ENCODE data around the gene NOP16. TPM values are rescaled to one million over a fixed set of nuclear protein-coding genes. Genes with fewer than 3 reads are reported as not detected.

The NOP16 gene
- total and polyA plus RNA-seq, 2 donors from 2014 or later: 18.1 to 32.1 TPM

DNA sequence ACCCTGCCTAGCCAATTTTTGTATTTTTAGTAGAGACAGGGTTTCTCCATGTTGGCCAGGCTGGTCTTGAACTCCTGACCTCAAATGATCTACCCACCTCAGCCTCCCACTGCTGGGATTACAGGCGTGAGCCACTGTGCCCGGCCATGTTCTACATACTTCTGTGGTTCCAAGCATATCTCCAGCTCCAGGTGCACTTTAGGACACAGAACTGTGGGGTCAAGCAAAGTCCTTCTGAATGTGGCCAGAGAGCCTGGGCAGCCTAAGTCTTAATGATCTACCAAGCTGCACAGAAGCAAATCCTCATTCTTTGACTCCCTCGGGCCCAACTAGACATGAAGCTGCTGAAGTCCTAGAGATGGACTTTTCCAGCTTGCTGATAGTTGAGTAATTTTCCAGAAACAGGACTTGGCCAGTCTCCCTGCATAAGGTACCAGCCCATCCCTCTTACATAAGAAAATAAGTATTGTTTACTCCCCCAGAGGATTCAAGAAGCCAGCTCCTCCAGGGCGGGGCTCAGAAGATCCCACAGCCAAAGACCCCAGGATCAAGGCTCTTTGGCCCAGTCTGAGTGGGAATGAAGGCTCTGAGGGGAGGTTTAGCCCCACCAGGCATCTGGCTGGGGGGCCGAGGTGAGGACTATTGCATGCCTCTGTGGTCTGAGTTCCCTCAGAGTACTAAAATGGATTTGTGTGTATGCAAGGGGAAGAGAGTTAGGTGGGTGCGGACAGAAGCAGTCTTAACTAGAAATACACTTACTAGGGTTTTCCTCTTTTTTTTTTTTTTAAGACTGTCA, 19.3 kb upstream of the NOP16 start:
- no peaks in the 10 kb centered on the region for H3K4me1 ChIP-seq (ENCODE audit: control insufficient read depth in 2 of 3, insufficient read depth in 2 of 3, low read depth in 1 of 3, low read length in 3 of 3)
- FAIRE-seq (no peak), DNase-seq (no peak)
- intact Hi-C loops (cut with DNase I): no loop called here
- TF ChIP-seq CTCF (IDR thresholded peaks at IDR 0.05; ENCODE audit: borderline replicate concordance, extremely low read depth, insufficient read depth): no peak
- no peaks in the 10 kb centered on the region for H3K9me3 ChIP-seq (ENCODE audit: control insufficient read depth in 2 of 3, insufficient read depth in 1 of 3, low read length in 3 of 3)
- peak overlapping the region in 1 of 2 donors; percentile 7 for H3K27ac ChIP-seq (ENCODE audit: low read depth in 2 of 2, low read length in 2 of 2)
- peaks cover 0 to 8% (median 0%) of the 10 kb centered on the region in 3 donors for H3K36me3 ChIP-seq (ENCODE audit: control insufficient read depth in 2 of 3, insufficient read depth in 3 of 3, low read length in 3 of 3)
- no peak overlapping the region for H3K9ac ChIP-seq (ENCODE audit: low read length in 3 of 3)
- no peaks in the 10 kb centered on the region for H3K27me3 ChIP-seq (ENCODE audit: control insufficient read depth, insufficient read depth, low read length)
- H3K4me3 ChIP-seq (ENCODE audit: low read length in 3 of 3): no peak overlapping the region

- H3K36me3 ChIP-seq (ENCODE audit: control insufficient read depth in 2 of 3, insufficient read depth in 3 of 3, low read length in 3 of 3): peaks cover 0 to 8% (median 0%) of the 10 kb centered on the region in 3 donors
Measured at GRCh38 chr5:176406436-176407052, 18.1 kb upstream of the NOP16 start.

DNA sequence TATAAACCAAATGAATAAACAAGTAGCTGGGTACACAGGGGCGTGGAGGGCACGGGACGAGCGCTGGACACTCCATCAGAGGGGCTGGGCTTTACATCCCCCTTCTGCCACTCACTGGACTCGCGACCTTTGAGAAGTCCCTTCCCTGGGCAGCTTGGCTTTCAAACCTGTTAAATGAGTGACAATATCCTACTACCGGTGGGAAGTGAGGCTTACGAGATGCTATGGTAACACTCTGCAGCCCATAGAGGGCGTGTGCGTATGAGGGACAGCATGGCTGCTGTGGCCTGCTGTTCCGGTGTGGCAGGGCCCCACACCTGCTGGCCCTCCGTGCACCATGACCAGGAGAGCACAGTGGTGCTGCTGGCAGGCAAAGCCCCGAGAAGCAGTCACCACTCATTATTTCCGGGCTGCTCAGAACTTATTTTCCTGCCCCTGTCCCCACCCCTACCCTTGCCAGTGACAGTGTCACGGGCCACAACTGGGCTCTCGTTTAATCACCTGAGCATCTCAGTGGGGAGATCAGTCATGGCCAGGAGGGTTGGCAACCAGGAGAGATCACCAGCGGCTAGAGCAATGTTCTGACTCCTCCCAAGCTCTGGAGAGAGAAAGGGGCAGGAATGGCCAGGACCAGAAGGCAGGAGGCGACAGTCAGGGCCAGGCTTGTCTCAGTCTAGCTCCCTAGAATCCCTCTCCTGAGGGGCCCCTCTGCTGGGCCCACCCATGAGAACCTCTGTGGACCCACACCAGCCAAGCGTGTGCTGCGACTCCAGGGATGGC, 17.4 kb upstream of the NOP16 start:
- H3K27ac ChIP-seq (ENCODE audit: low read depth in 2 of 2, low read length in 2 of 2): no peak overlapping the region
- H3K36me3 ChIP-seq (ENCODE audit: control insufficient read depth in 2 of 3, insufficient read depth in 3 of 3, low read length in 3 of 3): peaks cover 0 to 8% (median 0%) of the 10 kb centered on the region in 3 donors
- no peak overlapping the region for H3K4me3 ChIP-seq (ENCODE audit: low read length in 3 of 3)
- DNase-seq (no peak), FAIRE-seq (no peak)
- no peak overlapping the region for H3K9ac ChIP-seq (ENCODE audit: low read length in 3 of 3)
- no peaks in the 10 kb centered on the region for H3K27me3 ChIP-seq (ENCODE audit: control insufficient read depth, insufficient read depth, low read length)
- no peak for TF ChIP-seq CTCF (IDR thresholded peaks at IDR 0.05; ENCODE audit: borderline replicate concordance, extremely low read depth, insufficient read depth)
- no peaks in the 10 kb centered on the region for H3K4me1 ChIP-seq (ENCODE audit: control insufficient read depth in 2 of 3, insufficient read depth in 2 of 3, low read depth in 1 of 3, low read length in 3 of 3)
- H3K9me3 ChIP-seq (ENCODE audit: control insufficient read depth in 2 of 3, insufficient read depth in 1 of 3, low read length in 3 of 3): no peaks in the 10 kb centered on the region
- intact Hi-C loops (cut with DNase I): no loop called here

More at GRCh38 chr5:176406436-176407052, 18.1 kb upstream of the NOP16 start:
- Histone ChIP-seq H3K4me3 (ENCODE audit: low read length in 3 of 3) (no peak overlapping the region), H3K9me3 (ENCODE audit: control insufficient read depth in 2 of 3, insufficient read depth in 1 of 3, low read length in 3 of 3) (no peaks in the 10 kb centered on the region), H3K9ac (ENCODE audit: low read length in 3 of 3) (no peak overlapping the region), H3K27me3 (ENCODE audit: control insufficient read depth, insufficient read depth, low read length) (no peaks in the 10 kb centered on the region), H3K27ac (ENCODE audit: low read depth in 2 of 2, low read length in 2 of 2) (no peak overlapping the region), H3K4me1 (ENCODE audit: control insufficient read depth in 2 of 3, insufficient read depth in 2 of 3, low read depth in 1 of 3, low read length in 3 of 3) (no peaks in the 10 kb centered on the region)
- TF ChIP-seq CTCF (IDR thresholded peaks at IDR 0.05; ENCODE audit: borderline replicate concordance, extremely low read depth, insufficient read depth): no peak
- intact Hi-C loops (cut with DNase I): no loop called here
- DNase-seq: no peak
- no peak for FAIRE-seq
